Measurements from ENCODE around the gene MRGPRX3.

MRGPRX3 gene

DNA sequence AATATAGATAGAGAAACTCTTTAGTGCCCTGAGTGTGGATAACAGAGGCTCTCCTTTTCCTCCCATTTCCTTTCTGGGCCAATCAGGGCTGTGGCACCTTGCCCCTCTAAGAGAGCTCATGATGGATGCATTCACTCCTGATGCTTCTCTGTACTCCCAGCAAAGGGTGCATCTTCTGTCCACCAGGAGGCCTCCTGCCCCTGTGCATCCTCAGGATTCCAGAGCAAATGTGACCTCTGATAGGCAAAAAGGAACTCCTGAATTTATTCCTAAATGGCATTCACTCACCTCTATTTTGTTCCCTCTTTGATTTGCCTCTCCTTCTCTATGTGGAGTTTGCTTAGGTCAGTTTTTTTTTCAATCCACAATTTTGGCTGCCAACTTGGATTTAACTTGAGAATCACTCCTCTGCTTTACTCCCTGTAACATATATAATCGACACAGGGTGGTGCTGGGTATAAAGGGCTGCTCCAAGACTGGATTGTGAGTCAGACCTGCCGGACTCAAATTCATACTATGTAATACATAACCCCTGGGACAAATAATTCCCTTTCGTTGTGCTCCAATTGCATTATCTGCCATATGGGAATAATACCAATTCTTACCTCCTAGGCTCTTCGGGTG lies 39.1 kb downstream of the MRGPRX3 start:
- DNase-seq = no peak

DNA sequence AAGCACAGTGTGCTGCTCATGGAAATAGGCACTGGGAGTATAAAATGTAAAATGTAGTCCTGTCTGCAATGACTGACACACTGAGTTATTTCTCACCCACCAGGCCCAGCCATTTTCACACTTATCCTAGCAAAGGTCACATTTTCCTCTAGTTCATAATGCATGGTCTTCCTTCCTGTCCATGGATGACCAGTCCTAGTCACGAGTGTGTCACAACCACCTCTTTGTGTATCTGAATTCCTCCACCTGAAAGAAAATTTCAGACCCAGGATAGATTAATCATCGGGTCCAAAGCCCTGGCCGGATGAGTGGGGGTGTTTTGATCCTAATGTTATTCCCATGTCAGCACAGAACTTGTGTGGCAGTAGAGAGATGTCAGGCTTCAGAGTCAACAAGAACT lies 40.3 kb downstream of the MRGPRX3 start, which contains the start of gene MRGPRX4:
Gene MRGPRX4, plus strand, starts transcription at position 172 of the 400 bp plus-strand sequence. CDS start 420 bp downstream, outside the sequence.
- DNase-seq = no peak

DNA sequence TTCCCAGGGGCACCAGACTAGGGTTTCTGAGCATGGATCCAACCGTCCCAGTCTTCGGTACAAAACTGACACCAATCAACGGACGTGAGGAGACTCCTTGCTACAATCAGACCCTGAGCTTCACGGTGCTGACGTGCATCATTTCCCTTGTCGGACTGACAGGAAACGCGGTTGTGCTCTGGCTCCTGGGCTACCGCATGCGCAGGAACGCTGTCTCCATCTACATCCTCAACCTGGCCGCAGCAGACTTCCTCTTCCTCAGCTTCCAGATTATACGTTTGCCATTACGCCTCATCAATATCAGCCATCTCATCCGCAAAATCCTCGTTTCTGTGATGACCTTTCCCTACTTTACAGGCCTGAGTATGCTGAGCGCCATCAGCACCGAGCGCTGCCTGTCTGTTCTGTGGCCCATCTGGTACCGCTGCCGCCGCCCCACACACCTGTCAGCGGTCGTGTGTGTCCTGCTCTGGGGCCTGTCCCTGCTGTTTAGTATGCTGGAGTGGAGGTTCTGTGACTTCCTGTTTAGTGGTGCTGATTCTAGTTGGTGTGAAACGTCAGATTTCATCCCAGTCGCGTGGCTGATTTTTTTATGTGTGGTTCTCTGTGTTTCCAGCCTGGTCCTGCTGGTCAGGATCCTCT lies 41.0 kb downstream of the MRGPRX3 start:
- DNase-seq = no peak
